ENCODE data around the gene ZNF519.
"Not testable (repeated sequence)": the region's sequence is repeated elsewhere in the genome, so short reads cannot be mapped to it uniquely, and the experiment has no call there.

ZNF519 gene

GRCh38 chr18:14139583-14139982 is 7.3 kb upstream of the ZNF519 start:
- POLR2A ChIA-PET; CTCF ChIA-PET; DNase-seq (ENCODE audit: extremely low spot score): not testable (repeated sequence)

- CTCF ChIA-PET; DNase-seq (ENCODE audit: extremely low spot score); POLR2A ChIA-PET: not testable (repeated sequence)
Measured at GRCh38 chr18:14137971-14138370, 5.7 kb upstream of the ZNF519 start.

- CTCF ChIA-PET; DNase-seq (ENCODE audit: extremely low spot score); POLR2A ChIA-PET: not testable (repeated sequence)
Measured at GRCh38 chr18:14131696-14132270, 452 bp downstream of the ZNF519 start.

- CTCF ChIA-PET; POLR2A ChIA-PET; DNase-seq (ENCODE audit: extremely low spot score): not testable (repeated sequence)
Measured at GRCh38 chr18:14130804-14131203, 1.4 kb downstream of the ZNF519 start.

GRCh38 chr18:14124689-14125088 is 7.5 kb downstream of the ZNF519 start:
- ChIA-PET POLR2A (no interaction called here), CTCF (no interaction called here)
- TF ChIP-seq ELF4 (IDR thresholded peaks at IDR 0.05), result no peak
- TF ChIP-seq HDGF (IDR thresholded peaks at IDR 0.05; ENCODE audit: borderline replicate concordance), result no peak
- no peak for TF ChIP-seq FOXM1 (IDR thresholded peaks at IDR 0.05; ENCODE audit: borderline replicate concordance)
- no peak for TF ChIP-seq FOXK2 (IDR thresholded peaks at IDR 0.05)
- no peak for TF ChIP-seq L3MBTL2 (conservative IDR thresholded peaks at IDR 0.05)
- TF ChIP-seq ZNF384 (IDR thresholded peaks at IDR 0.05), result no peak
- TF ChIP-seq BHLHE40 (IDR thresholded peaks at IDR 0.05; ENCODE audit: borderline replicate concordance), result no peak
- TF ChIP-seq PKNOX1 (IDR thresholded peaks at IDR 0.05), result no peak
- TF ChIP-seq SP1 (IDR thresholded peaks at IDR 0.05), result no peak
- no peak for TF ChIP-seq LEF1 (IDR thresholded peaks at IDR 0.05; ENCODE audit: borderline replicate concordance)
- TF ChIP-seq TARDBP (IDR thresholded peaks at IDR 0.05), result no peak
- TF ChIP-seq ARNT (IDR thresholded peaks at IDR 0.05), result no peak
- no peak for TF ChIP-seq NFRKB (IDR thresholded peaks at IDR 0.05)
- TF ChIP-seq FOXA1 (IDR thresholded peaks at IDR 0.05), result no peak
- no peak for TF ChIP-seq CTBP1 (IDR thresholded peaks at IDR 0.05; ENCODE audit: borderline replicate concordance)
- no peak for TF ChIP-seq SUZ12 (IDR thresholded peaks at IDR 0.05)
- DNase-seq (ENCODE audit: extremely low spot score), result no peak

- TF ChIP-seq TARDBP (IDR thresholded peaks at IDR 0.05), result no peak
- no peak for TF ChIP-seq FOXM1 (IDR thresholded peaks at IDR 0.05; ENCODE audit: borderline replicate concordance)
- no peak for TF ChIP-seq LEF1 (IDR thresholded peaks at IDR 0.05; ENCODE audit: borderline replicate concordance)
- no peak for DNase-seq (ENCODE audit: extremely low spot score)
- POLR2A ChIA-PET, result no interaction called here
- CTCF ChIA-PET, result no interaction called here
Measured at GRCh38 chr18:14122097-14122496, 10.1 kb downstream of the ZNF519 start.

GRCh38 chr18:14120926-14121325 is 11.3 kb downstream of the ZNF519 start:
- POLR2A ChIA-PET, result no interaction called here
- DNase-seq (ENCODE audit: extremely low spot score), result no peak

GRCh38 chr18:14117606-14118005 is 14.6 kb downstream of the ZNF519 start:
- CTCF ChIA-PET, result no interaction called here
- POLR2A ChIA-PET, result no interaction called here
- no peak for TF ChIP-seq ARNT (IDR thresholded peaks at IDR 0.05)
- TF ChIP-seq LEF1 (IDR thresholded peaks at IDR 0.05; ENCODE audit: borderline replicate concordance), result no peak
- no peak for TF ChIP-seq BHLHE40 (IDR thresholded peaks at IDR 0.05; ENCODE audit: borderline replicate concordance)
- TF ChIP-seq FOXK2 (IDR thresholded peaks at IDR 0.05), result no peak
- no peak for TF ChIP-seq CTBP1 (IDR thresholded peaks at IDR 0.05; ENCODE audit: borderline replicate concordance)
- no peak for TF ChIP-seq FOXM1 (IDR thresholded peaks at IDR 0.05; ENCODE audit: borderline replicate concordance)
- no peak for TF ChIP-seq PKNOX1 (IDR thresholded peaks at IDR 0.05)
- no peak for TF ChIP-seq HDGF (IDR thresholded peaks at IDR 0.05; ENCODE audit: borderline replicate concordance)
- no peak for TF ChIP-seq SUZ12 (IDR thresholded peaks at IDR 0.05)
- TF ChIP-seq NFRKB (IDR thresholded peaks at IDR 0.05), result no peak
- no peak for TF ChIP-seq SP1 (IDR thresholded peaks at IDR 0.05)
- TF ChIP-seq ELF4 (IDR thresholded peaks at IDR 0.05), result no peak
- TF ChIP-seq L3MBTL2 (conservative IDR thresholded peaks at IDR 0.05), result no peak
- no peak for DNase-seq (ENCODE audit: extremely low spot score)

More at GRCh38 chr18:14120926-14121325, 11.3 kb downstream of the ZNF519 start:
- no peak for TF ChIP-seq TARDBP (IDR thresholded peaks at IDR 0.05)
- no peak for TF ChIP-seq HDGF (IDR thresholded peaks at IDR 0.05; ENCODE audit: borderline replicate concordance)
- no peak for TF ChIP-seq SP1 (IDR thresholded peaks at IDR 0.05)
- no peak for TF ChIP-seq ELF4 (IDR thresholded peaks at IDR 0.05)
- TF ChIP-seq FOXM1 (IDR thresholded peaks at IDR 0.05; ENCODE audit: borderline replicate concordance), result no peak
- no peak for TF ChIP-seq PKNOX1 (IDR thresholded peaks at IDR 0.05)
- TF ChIP-seq NFRKB (IDR thresholded peaks at IDR 0.05), result no peak
- TF ChIP-seq CTBP1 (IDR thresholded peaks at IDR 0.05; ENCODE audit: borderline replicate concordance), result no peak
- no peak for TF ChIP-seq L3MBTL2 (conservative IDR thresholded peaks at IDR 0.05)
- no peak for TF ChIP-seq ARNT (IDR thresholded peaks at IDR 0.05)
- no peak for TF ChIP-seq ZNF384 (IDR thresholded peaks at IDR 0.05)
- no peak for TF ChIP-seq SUZ12 (IDR thresholded peaks at IDR 0.05)
- TF ChIP-seq LEF1 (IDR thresholded peaks at IDR 0.05; ENCODE audit: borderline replicate concordance), result no peak
- no peak for TF ChIP-seq FOXA1 (IDR thresholded peaks at IDR 0.05)
- TF ChIP-seq FOXK2 (IDR thresholded peaks at IDR 0.05), result no peak
- no peak for TF ChIP-seq BHLHE40 (IDR thresholded peaks at IDR 0.05; ENCODE audit: borderline replicate concordance)
- CTCF ChIA-PET, result no interaction called here
